SK-N-DZ (cell line): ENCODE data around the gene FOXP4.

Experiments used
- DNase-seq: peaks from one replicate; pipeline ENCODE4 v3.0.0-alpha.2; 2015; ENCODE audit warnings: low spot score

FOXP4 gene

DNA sequence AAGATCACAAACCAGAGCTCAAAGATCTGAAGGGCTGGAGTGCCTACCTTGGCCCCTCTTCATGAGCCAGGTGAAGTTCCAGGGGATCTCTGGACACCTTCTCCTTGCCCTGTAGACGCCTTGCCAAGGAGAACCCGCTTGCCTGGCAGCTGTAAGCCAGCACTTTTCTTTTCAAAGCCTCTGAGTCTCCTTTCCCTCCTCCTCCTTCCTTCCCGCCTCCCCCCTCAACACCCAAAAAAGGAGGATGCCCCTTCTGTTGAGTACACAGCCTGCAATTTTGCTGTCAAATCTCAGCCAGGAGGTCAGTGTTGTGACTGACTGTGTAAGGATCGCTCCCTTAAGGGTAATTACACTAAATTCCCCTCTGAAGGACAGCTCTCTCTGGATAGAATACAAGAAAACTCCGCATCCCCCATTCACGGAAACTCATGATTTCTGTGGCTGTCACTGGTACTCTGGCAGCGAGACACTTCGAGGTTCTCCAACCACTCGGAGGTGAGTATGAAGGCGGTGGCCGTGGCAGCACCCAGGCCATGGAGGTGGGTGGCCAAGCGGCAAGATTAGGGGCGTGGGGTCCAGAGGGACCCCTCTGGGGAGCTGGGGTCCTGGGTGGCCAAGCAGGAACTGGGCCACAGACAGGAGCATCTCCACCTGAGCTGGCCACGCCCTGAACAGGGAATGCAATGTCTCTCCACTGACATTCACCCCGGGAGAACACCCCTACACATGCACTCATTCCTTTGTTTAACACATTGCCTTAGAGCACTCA lies 23.2 kb upstream of the FOXP4 start:
- no peak for DNase-seq

DNA sequence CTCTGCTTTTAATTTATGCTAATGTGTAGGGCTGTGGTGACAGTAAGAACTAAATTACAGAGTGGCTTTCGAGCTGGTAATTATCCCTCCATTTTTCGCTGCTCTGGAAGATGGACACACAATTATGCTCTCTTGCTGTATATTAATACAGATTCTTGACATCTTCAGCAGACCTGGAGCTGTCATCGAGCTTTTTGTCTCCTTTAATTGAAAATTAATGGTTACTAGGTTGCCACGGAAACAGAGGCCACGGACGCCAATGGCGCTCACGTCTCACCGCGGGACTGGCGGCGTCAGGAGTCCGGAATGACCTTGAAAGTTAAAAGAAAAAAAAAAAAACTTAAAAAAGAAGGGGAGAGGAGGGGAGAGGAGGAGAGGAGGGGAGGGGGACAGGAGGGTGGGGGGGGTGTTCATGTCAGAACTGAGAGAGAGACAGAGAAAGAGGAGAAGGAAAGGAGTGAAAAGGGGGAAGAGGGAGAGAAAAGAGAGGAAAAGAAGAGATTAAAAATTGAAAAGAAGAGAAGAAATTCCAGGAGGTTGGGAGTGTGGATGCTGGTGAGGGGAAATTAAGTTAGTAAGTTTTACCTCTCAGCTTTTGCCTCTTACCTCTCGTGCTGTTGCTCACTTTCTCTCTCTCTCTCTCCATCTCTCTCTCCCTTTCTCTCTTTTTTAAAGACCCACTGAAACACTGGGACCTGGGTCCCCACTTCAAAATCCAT lies 22.1 kb upstream of the FOXP4 start:
- DNase-seq = peak; percentile 32

GRCh38 chr6:41524634-41525011 lies 21.6 kb upstream of the FOXP4 start:
- no peak for DNase-seq

- no peak for DNase-seq
Measured at GRCh38 chr6:41527721-41528408, 18.3 kb upstream of the FOXP4 start.

GRCh38 chr6:41528409-41528963 lies 17.7 kb upstream of the FOXP4 start:
- no peak for DNase-seq

GRCh38 chr6:41529049-41529448 lies 17.1 kb upstream of the FOXP4 start:
- no peak for DNase-seq

DNA sequence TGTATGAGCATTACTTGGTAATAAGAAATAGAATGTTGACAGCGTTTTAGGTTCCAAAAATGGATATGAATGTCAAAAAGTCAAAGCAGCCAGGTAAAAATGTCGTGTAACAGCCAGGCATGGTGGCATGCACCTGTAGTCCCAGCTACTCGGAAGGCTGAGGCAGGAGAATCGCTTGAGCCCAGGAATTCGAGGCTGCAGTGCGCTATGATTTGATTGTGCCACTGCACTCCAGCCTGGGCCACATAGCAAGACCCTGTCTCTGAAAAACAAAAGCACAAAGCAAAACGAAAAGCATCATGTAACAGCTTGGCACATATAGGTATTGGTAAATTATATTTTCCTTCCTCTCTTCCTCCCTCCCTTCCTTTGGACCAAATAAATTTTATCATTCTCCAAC lies 16.2 kb upstream of the FOXP4 start:
- no peak for DNase-seq

- DNase-seq = no peak
Measured at GRCh38 chr6:41530476-41530875, 15.7 kb upstream of the FOXP4 start.

DNA sequence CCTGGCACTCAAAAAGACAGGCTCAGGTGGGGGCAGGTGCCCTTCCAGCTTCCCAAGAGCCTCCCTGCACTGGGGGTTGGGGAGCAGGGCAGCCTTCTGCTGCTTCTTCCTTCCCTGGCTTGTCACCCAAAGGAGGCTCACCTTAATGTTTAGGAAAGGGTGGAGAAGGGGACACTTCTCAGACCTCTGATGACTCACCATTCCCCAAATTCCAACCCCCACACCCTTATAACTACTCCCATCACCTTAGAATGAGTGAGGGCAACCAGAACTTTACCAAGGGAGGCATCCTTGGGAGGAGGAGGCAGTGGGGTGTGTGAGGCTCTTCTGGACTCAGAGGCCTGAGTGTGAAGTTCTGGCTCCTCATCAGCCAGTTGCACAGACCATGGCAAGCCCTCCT lies 15.2 kb upstream of the FOXP4 start:
- DNase-seq = no peak

DNA sequence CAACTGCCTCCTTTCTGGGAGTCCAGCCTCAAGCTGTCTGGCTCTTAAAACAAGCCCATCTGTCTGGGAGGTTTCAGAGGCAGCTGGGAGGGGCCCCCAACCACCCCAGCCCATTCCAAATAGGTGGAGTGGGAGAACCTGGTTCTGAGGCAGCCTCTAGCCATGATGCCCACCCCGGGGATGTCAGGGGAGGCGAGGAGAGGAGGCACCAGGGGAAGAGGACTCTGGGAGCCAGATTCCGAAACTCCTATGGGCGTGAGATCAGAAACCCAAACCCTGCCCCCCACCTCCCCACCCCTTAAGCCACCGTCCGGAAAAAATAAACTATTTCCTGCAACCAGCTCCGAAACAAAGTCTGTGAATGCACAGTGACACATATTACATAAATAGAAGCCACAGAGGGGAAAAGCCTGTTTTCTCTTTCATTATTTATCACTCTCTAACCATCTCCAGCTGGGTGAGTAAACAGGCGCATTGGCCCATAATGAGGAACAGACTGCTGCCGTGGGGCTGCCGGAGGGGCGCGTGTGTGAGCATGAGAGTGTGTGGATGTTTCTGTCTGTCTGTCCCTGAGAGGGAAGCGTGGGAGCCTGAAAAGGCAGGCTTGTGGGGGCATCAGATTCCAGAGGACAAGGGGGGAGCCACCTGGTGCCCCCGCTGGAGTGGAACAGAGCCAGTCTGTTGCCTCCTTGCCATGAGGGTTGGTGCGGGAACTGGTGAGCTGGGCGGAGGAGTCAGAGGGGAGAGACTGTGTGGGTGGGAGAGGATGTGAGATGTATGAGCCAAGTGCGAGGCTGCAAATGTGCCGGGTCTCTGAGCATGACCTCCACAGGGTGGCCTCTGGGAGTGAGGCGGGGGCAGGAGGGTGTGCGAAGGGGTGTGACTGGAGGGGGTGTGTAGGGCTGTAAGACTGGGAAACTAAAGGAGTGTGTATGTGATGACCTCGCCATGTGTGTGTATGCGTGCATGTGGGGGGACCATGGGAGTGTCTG lies 14.3 kb upstream of the FOXP4 start:
- peak; percentile 36 for DNase-seq

GRCh38 chr6:41535766-41536165 lies 10.4 kb upstream of the FOXP4 start:
- DNase-seq = no peak

- DNase-seq = no peak
Measured at GRCh38 chr6:41536795-41537758, 9.1 kb upstream of the FOXP4 start.

DNA sequence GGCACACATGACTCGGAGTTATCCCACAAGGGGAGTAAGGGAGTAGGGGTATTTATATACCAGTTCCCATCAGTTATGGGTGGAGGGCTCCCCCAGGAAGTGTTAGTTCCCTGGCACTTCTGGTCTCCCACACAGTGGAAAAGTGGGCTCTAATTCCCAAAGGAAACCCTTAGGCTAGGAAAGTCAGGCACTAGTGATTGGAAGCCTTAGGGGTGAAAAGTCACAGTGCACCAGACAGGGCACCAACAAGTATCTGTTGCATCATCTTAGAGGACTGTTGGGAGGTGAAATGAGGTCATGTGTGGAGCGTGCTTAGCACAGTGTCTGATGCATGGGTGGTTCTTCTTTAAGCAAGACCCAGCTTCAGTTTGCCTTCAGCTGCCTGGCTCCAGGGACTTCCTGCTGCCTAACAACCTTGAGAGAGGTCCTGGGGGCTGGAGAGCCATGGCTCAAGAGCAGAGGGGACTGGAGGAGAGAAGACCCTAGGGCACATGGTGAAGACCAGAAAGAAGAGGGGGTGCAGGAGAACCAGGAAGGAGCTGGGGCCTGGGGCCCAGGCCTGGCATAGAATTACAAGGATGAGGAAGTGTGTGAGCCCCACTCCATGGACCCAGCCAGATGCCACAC lies 7.5 kb upstream of the FOXP4 start:
- DNase-seq = no peak

- no peak for DNase-seq
Measured at GRCh38 chr6:41539204-41539603, 7.0 kb upstream of the FOXP4 start.

- DNase-seq = no peak
Measured at GRCh38 chr6:41541364-41541763, 4.8 kb upstream of the FOXP4 start.

DNA sequence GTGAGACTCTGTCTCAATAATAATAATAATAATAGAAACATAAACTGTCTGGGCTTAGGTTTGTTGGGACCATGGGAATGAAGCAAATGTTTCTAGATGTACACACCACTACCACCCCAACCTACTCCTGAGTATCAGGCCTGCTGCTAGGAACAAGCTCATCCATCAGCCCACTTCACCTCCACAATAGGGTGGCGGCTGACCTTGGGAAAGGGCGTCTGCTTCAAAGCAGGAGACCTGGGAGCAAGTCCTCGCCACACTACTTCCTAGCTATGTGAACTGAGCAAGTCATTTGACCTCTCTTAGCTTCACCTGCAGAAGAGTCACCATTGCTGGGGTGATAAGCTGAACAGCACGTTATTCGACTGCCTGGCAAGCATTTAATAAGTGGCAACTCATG lies 3.1 kb upstream of the FOXP4 start:
- DNase-seq = no peak

DNA sequence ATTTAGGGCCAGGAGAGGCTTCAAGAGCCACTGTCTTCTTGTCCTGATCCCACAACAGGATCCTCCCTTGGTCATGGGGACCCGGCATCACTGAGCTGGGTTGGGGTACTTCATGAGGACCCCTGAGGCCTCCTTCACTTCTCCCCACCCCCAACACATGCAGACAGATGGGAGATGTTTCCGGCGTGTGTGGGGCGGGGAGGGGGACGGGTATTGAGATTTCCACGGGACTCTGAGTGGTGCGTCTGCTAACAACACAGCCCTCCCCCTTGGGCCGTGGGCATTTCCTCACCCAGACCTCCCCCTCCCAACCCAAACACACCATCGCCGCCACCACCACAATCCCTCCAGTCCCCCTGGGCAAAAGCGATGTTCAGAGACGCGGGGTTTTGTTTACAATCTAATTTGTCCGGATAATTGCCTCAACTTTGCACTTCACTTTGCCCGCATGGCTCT lies 906 bp upstream of the FOXP4 start:
- DNase-seq = no peak

- no peak for DNase-seq
Measured at GRCh38 chr6:41546475-41546865, 289 bp downstream of the FOXP4 start.
